Gastrocnemius medialis (tissue), 4 donors: ENCODE results near the gene PAXX.

Experiments
- CTCF ChIP-seq, 5 experiments: fragments of 450-650 bp in 3 of 5; fragments of 200-600 bp in 2 of 5; sonication (generic) in 2 of 5; IDR thresholded peaks in 4 of 5; conservative IDR thresholded peaks in 1 of 5; 1 replicate in 4 of 5; 2 replicates in 1 of 5; pipeline ENCODE4 v1.5.1; 2016 to 2019; ENCODE audit warnings: antibody characterized with exemption in 5 of 5, mild to moderate bottlenecking in 3 of 5, moderate library complexity in 3 of 5
- POLR2A ChIP-seq, 2 donors: fragments of 450-650 bp; IDR thresholded peaks; one replicate each; pipeline ENCODE4 v1.6.1; 2017; ENCODE audit warnings: antibody characterized with exemption in 2 of 2, mild to moderate bottlenecking in 2 of 2, moderate library complexity in 2 of 2

GRCh38 chr9:136962163-136962562, 30.1 kb upstream of the PAXX start:
- TF ChIP-seq CTCF (IDR thresholded peaks at IDR 0.05 in 4 of 5, conservative IDR thresholded peaks at IDR 0.05 in 1 of 5): no peak
- no peak for TF ChIP-seq POLR2A (IDR thresholded peaks at IDR 0.05)
